ENCODE data around the gene ARHGEF10L. TPM values are rescaled to one million over a fixed set of nuclear protein-coding genes. Genes with fewer than 3 reads are reported as not detected.

The ARHGEF10L gene, protein sequence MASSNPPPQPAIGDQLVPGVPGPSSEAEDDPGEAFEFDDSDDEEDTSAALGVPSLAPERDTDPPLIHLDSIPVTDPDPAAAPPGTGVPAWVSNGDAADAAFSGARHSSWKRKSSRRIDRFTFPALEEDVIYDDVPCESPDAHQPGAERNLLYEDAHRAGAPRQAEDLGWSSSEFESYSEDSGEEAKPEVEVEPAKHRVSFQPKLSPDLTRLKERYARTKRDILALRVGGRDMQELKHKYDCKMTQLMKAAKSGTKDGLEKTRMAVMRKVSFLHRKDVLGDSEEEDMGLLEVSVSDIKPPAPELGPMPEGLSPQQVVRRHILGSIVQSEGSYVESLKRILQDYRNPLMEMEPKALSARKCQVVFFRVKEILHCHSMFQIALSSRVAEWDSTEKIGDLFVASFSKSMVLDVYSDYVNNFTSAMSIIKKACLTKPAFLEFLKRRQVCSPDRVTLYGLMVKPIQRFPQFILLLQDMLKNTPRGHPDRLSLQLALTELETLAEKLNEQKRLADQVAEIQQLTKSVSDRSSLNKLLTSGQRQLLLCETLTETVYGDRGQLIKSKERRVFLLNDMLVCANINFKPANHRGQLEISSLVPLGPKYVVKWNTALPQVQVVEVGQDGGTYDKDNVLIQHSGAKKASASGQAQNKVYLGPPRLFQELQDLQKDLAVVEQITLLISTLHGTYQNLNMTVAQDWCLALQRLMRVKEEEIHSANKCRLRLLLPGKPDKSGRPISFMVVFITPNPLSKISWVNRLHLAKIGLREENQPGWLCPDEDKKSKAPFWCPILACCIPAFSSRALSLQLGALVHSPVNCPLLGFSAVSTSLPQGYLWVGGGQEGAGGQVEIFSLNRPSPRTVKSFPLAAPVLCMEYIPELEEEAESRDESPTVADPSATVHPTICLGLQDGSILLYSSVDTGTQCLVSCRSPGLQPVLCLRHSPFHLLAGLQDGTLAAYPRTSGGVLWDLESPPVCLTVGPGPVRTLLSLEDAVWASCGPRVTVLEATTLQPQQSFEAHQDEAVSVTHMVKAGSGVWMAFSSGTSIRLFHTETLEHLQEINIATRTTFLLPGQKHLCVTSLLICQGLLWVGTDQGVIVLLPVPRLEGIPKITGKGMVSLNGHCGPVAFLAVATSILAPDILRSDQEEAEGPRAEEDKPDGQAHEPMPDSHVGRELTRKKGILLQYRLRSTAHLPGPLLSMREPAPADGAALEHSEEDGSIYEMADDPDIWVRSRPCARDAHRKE (N-terminal part only)
- 5.2 to 7.7 TPM (median 7.0 TPM) in 5 replicates for total RNA-seq (2022; extraction: Qiagen RNA extraction)

DNA sequence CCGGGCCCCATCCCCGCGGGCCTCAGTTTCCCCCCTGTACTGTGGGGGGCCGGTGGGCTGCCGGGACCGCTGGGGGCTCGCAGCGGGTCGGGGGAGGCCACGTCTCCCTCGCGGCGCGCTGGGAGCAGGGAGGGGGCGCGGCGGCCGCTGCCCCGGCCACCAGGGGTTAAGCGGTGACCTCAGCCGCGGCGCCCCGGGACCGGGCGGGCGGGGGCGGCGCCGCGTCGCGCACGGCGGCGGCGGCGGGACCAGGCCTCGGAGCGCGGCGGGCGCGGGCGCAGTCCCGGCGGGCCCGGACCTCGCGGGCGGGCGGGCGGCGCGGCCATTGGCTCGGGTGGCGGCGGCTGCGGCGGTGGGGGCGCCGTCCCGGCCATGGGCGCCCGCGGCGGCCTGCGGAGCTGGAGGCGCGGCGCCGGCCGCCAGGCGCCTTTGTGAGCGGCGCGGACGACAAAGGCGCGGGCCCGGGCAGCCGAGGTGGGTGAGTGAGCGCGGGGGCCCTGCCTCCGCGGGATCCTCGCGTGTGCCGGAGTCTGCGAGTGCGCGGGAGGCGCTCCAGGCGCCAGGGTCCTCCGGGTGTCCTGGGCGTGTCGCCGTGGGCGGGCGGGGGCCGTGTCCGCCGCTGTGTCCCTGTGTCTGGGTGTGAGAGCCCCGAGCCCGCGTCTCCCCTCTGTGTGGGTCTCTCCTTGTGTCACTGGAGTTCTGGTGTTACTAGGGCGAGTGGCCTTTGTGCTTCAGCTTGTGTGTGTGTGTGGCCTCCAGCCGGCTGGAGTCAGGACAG is at the start of gene ARHGEF10L:
Gene ARHGEF10L, plus strand, starts transcription at position 222 of the 778 bp plus-strand sequence. CDS start 40,898 bp downstream, outside the sequence.

Other genes starting within 250 kb of the ARHGEF10L start
- not detected in 5 replicates for gene PADI4, start 231.5 kb upstream of the ARHGEF10L start, total RNA-seq (2022; extraction: Qiagen RNA extraction)
- not detected in 5 replicates for gene PADI6, start 167.5 kb upstream of the ARHGEF10L start, total RNA-seq (2022; extraction: Qiagen RNA extraction)
- gene RCC2, start 100.0 kb upstream of the ARHGEF10L start, total RNA-seq (2022; extraction: Qiagen RNA extraction), result 50.8 to 58.5 TPM (median 54.8 TPM) in 5 replicates
- 1.0 to 2.2 TPM (median 1.9 TPM) in 5 replicates for gene ACTL8, start 215.6 kb downstream of the ARHGEF10L start, total RNA-seq (2022; extraction: Qiagen RNA extraction)